GM08714 (cell line): ENCODE results near the gene TERC.

ENCODE experiments used
- H3K4me3 ChIP-seq: fragments of 200-500 bp; sonication (Bioruptor generic); 2 replicates; pipeline ENCODE4 v1.5.1; 2014; ENCODE audit warnings: mild to moderate bottlenecking, low read length, inconsistent platforms
- ZNF274 ChIP-seq: IDR thresholded peaks from 2 replicates; pipeline ENCODE4 v1.6.1; 2012; ENCODE audit warnings: mild to moderate bottlenecking, low read depth, low read length

TERC gene

GRCh38 chr3:169764882-169765612 lies at the start of gene TERC:
Gene TERC, minus strand, starts transcription at chr3:169765060.
- no peak for TF ChIP-seq ZNF274
- H3K4me3 ChIP-seq = peak within 1 kb of the TSS; percentile 60; the same call in 1 of the 2 replicates

- H3K4me3 ChIP-seq = peak overlapping the region; percentile 52; the same call in 1 of the 2 replicates
- no peak for TF ChIP-seq ZNF274
These were observed 49.1 kb upstream of the TERC start for GRCh38 chr3:169813757-169814517.

DNA sequence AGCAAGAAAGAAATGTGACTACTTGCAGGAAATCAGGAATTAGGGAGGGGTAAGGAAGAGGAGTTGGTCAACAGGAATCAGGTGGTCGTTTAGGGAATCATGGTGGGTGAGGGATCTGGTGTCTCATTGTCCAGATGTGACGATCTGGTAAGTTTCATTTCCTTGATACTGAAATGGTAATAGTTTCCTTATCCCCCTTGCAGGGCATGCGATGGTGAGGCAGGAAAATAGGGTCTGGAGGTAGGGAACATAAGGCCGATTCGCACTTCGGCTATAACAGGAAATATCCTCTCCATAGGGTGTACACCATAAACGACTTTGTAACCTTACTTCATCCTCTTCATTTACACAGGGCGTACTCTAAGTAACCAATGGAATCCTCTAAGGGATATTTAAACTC lies 48.4 kb upstream of the TERC start:
- no peak for TF ChIP-seq ZNF274
- peak overlapping the region; percentile 52; the same call in 1 of the 2 replicates for H3K4me3 ChIP-seq

- H3K4me3 ChIP-seq = peak within 1 kb of the TSS; percentile 52; the same call in 1 of the 2 replicates
These were observed 47.7 kb upstream of the TERC start, which contains the start of the genes LRRC34 and LRRIQ4 for GRCh38 chr3:169812332-169813235. Gene LRRC34, minus strand, starts transcription at chr3:169812904. Its CDS starts 356 bp downstream, at chr3:169812548. Gene LRRIQ4, plus strand, starts transcription at chr3:169812870. Its CDS starts 9,052 bp downstream, at chr3:169821922.

DNA sequence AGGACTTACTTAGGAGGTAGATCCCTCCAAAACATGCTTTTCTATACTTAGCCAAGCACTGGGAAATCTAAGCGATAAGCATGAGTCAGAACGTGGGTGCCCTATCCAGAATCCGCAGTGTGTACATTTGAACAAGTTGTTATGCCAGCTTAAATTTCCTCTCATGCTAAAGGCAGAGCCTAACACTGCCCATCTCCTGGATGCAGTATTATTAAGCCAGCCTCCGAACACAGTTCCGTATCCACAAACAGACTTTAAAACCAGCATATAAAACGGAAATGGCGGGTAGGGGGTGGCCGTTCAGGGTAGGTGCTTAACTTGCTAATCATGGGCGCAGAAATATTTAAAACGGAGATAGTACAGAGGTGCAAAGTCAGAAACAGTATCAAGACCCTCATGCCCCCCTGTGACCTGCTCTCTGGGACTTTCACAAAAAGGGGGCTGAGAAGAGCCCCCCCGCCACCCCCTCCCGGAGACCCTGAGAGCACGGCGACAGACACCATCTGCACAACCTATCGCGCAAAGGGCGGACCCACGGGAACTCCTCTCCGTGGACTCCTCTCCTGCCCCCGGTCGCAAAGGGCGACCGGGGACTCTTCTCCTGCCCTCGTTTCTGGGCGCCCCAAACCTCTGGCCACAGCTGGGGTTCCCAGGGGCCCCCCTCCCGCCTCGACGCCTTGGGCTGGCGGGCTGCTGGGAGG lies 46.9 kb upstream of the TERC start:
- TF ChIP-seq ZNF274 = no peak
- peak overlapping the region; percentile 52; the same call in 1 of the 2 replicates for H3K4me3 ChIP-seq

More at GRCh38 chr3:169812332-169813235, 47.7 kb upstream of the TERC start, which contains the start of the genes LRRC34 and LRRIQ4:
- TF ChIP-seq ZNF274 = no peak

GRCh38 chr3:169809230-169809795 lies 44.5 kb upstream of the TERC start:
- TF ChIP-seq ZNF274 = no peak
- H3K4me3 ChIP-seq = no peak overlapping the region

- TF ChIP-seq ZNF274 = no peak
- no peak overlapping the region for H3K4me3 ChIP-seq
These were observed 39.8 kb upstream of the TERC start for GRCh38 chr3:169804681-169805080.

DNA sequence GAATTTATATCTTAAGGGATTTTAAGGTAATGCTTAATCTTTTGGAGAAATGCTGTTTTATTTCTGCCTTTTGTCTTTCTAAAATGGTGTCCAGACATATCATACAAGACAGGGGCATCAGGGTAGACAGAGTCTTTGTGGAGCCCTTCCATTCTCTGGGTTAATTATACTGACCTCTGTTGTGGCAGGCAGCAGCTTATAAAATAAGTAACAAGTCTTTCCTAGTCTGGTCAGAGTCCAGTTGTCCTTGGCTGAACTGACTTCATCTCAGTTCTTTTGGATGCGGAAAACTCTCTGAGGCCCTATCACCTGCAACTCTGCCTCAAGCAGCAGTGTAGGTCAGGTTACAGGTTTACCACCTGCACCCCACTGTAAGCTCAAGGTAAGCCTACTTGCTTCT lies 27.5 kb upstream of the TERC start:
- TF ChIP-seq ZNF274 = no peak
- H3K4me3 ChIP-seq = no peak overlapping the region

- no peak overlapping the region for H3K4me3 ChIP-seq
- no peak for TF ChIP-seq ZNF274
These were observed 26.0 kb upstream of the TERC start for GRCh38 chr3:169790687-169791429.

GRCh38 chr3:169790219-169790618 lies 25.4 kb upstream of the TERC start:
- TF ChIP-seq ZNF274 = no peak
- H3K4me3 ChIP-seq = no peak overlapping the region

- no peak overlapping the region for H3K4me3 ChIP-seq
- TF ChIP-seq ZNF274 = no peak
These were observed 22.9 kb upstream of the TERC start for GRCh38 chr3:169787791-169788190.

GRCh38 chr3:169787120-169787519 lies 22.3 kb upstream of the TERC start:
- H3K4me3 ChIP-seq = no peak overlapping the region
- TF ChIP-seq ZNF274 = no peak
